Hepatocyte (in vitro differentiated cells): ENCODE data around the gene KIAA1755.
A peak's percentile ranks its signal among the peaks of the same experiment; 100 is the strongest.

Experiments
- CTCF ChIP-seq: fragments of 200-600 bp; sonication (generic); IDR thresholded peaks from 2 replicates; pipeline ENCODE4 v1.5.1; 2016; ENCODE audit warnings: antibody characterized with exemption, mild to moderate bottlenecking; ENCODE audit not compliant: poor library complexity
- EZH2 ChIP-seq: fragments of 200-600 bp; sonication (generic); IDR thresholded peaks from 2 replicates; pipeline ENCODE4 v1.6.1; 2016; ENCODE audit warnings: antibody characterized with exemption, mild to moderate bottlenecking, borderline replicate concordance
- EZH2phosphoT487 ChIP-seq: fragments of 200-600 bp; sonication (generic); IDR thresholded peaks from one replicate; pipeline ENCODE4 v1.6.1; 2018; ENCODE audit warnings: antibody characterized with exemption, mild to moderate bottlenecking, low read depth, moderate library complexity; ENCODE audit not compliant: unreplicated experiment, severe bottlenecking

- peak; percentile 53 for TF ChIP-seq CTCF
- no peak for TF ChIP-seq EZH2
- TF ChIP-seq EZH2phosphoT487 = no peak
Observed at GRCh38 chr20:38229376-38230252, 30.9 kb downstream of the KIAA1755 start.
